ENCODE data around the gene ME2.

DNA sequence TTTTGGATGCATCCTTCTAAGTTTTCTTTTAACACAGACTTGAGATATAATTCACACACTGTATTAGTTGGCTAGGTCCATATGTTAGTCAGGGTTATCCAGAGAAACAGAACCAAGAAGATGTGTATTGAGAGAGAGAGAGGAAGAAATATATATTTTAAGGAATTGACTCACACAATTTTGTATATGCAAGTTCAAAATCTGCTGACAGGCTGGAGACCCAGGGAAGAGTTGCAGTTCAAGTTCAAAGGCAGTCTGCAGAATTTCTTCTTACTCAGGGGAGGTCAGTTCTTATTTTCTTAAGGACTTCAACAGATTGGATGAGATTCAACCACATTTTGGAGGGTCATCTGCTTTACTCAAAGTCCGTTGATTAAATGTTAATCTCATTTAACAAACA is 36.1 kb upstream of the ME2 start:
- no peak for TF ChIP-seq POLR2AphosphoS5 (IDR thresholded peaks at IDR 0.05; ENCODE audit: low read depth, low read length)
- TF ChIP-seq TAF1 (IDR thresholded peaks at IDR 0.05; ENCODE audit: borderline replicate concordance, insufficient read depth, low read length): no peak
- TF ChIP-seq SIN3A (IDR thresholded peaks at IDR 0.05; ENCODE audit: borderline replicate concordance, insufficient read depth, low read length): no peak
- TF ChIP-seq FOXP2 (optimal IDR thresholded peaks at IDR 0.05; ENCODE audit: borderline replicate concordance, extremely low read depth, extremely low read length, insufficient read depth): no peak
- TF ChIP-seq, protein P1, sequence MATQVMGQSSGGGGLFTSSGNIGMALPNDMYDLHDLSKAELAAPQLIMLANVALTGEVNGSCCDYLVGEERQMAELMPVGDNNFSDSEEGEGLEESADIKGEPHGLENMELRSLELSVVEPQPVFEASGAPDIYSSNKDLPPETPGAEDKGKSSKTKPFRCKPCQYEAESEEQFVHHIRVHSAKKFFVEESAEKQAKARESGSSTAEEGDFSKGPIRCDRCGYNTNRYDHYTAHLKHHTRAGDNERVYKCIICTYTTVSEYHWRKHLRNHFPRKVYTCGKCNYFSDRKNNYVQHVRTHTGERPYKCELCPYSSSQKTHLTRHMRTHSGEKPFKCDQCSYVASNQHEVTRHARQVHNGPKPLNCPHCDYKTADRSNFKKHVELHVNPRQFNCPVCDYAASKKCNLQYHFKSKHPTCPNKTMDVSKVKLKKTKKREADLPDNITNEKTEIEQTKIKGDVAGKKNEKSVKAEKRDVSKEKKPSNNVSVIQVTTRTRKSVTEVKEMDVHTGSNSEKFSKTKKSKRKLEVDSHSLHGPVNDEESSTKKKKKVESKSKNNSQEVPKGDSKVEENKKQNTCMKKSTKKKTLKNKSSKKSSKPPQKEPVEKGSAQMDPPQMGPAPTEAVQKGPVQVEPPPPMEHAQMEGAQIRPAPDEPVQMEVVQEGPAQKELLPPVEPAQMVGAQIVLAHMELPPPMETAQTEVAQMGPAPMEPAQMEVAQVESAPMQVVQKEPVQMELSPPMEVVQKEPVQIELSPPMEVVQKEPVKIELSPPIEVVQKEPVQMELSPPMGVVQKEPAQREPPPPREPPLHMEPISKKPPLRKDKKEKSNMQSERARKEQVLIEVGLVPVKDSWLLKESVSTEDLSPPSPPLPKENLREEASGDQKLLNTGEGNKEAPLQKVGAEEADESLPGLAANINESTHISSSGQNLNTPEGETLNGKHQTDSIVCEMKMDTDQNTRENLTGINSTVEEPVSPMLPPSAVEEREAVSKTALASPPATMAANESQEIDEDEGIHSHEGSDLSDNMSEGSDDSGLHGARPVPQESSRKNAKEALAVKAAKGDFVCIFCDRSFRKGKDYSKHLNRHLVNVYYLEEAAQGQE (IDR thresholded peaks at IDR 0.05; ENCODE audit: insufficient read depth in 1 of 2, low read depth in 2 of 2, low read length in 2 of 2): no peak
